T-helper 17 cell (primary cell): ENCODE measurements around the gene SMARCC2. TPM values are rescaled to one million over a fixed set of nuclear protein-coding genes. Genes with fewer than 3 reads are reported as not detected.
A peak's percentile ranks its signal among the peaks of the same experiment; 100 is the strongest.

Experiments used
- ATAC-seq: fragments of 150-1000 bp; cut with Tn5 transposase; 2 replicates; pipeline ENCODE4 v1.10.0; 2021; ENCODE audit warnings: mild to moderate bottlenecking, moderate library complexity
- DNase-seq, 3 donors: peaks; one replicate each; pipeline versions ENCODE4 v3.0.0 to v3.0.0-alpha.2; 2020 to 2021
- H3K9me3 ChIP-seq: one replicate; pipeline ENCODE4 v1.7.0; 2013; ENCODE audit warnings: low read length, mild to moderate bottlenecking; ENCODE audit not compliant: control insufficient read depth, poor library complexity, severe bottlenecking
- H3K27ac Mint-ChIP-seq: one replicate; pipeline ENCODE4 v1.8.0; 2022; ENCODE audit warnings: mild to moderate bottlenecking, moderate library complexity, mixed read lengths
- H3K27me3 Mint-ChIP-seq: one replicate; pipeline ENCODE4 v1.8.0; 2022; ENCODE audit warnings: mixed read lengths
- H3K36me3 Mint-ChIP-seq: one replicate; pipeline ENCODE4 v1.8.0; 2022; ENCODE audit warnings: low read depth, mixed read lengths
- H3K4me1 Mint-ChIP-seq: one replicate; pipeline ENCODE4 v1.8.0; 2022; ENCODE audit warnings: mild to moderate bottlenecking, mixed read lengths
- H3K4me3 Mint-ChIP-seq: one replicate; pipeline ENCODE4 v1.8.0; 2022; ENCODE audit warnings: mild to moderate bottlenecking, moderate library complexity, mixed read lengths
- total RNA-seq, 4 donors: library from RNA in 2 of 4; stranded (reverse) in 2 of 4; gene quantifications; one replicate each; pipeline ENCODE4 v1.2.3 and lab custom pipeline; 2022 to 2026

The SMARCC2 gene
- total RNA-seq, 2 donors from 2014 or later = 130 to 138 TPM

DNA sequence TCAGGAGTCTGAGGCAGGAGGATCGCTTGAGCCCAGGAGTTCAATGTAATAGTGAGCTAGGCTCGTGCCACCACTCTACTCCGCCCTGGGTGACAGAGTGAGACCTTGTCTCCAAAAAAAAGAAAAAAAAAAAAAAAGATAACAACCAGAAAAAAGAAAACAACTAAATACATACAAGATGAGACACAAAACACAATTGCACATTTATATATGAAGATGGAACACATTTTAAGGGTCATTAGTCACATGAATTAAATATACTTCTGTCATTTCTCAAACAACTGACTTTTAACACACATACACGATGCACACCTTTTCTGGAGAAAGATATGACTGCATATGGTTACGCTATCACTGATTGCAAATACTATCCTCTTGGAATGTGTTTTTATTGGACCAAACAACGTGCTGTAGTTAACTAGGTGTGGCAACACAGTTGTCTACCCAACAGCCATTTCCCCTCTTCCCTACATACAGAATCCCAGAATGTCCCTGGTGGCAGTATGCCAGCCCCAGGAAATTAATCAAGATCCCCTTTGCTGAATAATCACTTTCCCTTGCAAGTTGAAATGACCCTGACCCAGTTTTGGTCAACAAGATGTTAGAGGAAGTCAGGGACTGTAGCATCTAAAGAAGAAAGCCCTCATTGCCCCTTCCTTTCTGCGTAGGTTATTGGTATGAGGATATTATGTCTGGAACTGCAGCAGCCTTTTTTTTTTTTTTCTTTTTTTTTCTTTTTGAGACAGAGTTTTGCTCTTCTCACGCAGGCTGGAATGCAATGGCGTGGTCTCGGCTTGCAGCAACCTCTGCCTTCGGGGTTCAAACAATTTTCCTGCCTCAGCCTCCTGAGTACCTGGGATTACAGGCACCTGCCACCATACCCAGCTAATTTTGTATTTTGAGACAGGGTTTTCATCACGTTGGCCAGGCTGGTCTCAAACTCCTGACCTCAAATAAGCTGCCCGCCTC, 42.5 kb downstream of the SMARCC2 start:
- Mint-ChIP-seq H3K4me1 (peaks cover 32% of the 10 kb centered on the region), H3K27ac (peak overlapping the region; percentile 79), H3K4me3 (no peak overlapping the region), H3K36me3 (no peaks in the 10 kb centered on the region), H3K27me3 (no peaks in the 10 kb centered on the region)
- no peak for ATAC-seq
- H3K9me3 ChIP-seq = no peaks in the 10 kb centered on the region
- DNase-seq = no peak

DNA sequence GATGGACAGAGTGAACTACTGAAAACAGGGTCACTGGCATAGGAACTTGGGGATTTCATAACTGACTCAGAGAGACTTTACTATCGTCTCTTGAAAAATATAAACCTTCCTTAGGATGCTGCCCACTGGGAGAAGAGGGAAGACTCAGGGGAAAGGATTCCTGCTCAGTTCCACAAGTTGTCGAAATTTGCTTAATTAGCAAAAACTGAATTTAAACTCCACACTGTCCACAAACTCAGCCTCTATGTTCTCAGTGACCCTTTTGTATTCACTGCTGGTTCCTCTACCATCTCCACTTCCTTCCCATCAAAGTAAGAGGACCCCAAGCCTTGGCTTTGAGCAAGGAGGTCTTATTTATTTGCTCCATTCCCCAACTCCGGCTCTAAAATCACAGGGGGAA, 44.1 kb downstream of the SMARCC2 start:
- Mint-ChIP-seq H3K36me3 (peaks cover 6% of the 10 kb centered on the region), H3K4me3 (no peak overlapping the region), H3K4me1 (peaks cover 25% of the 10 kb centered on the region), H3K27ac (no peak overlapping the region), H3K27me3 (no peaks in the 10 kb centered on the region)
- ATAC-seq (no peak), DNase-seq (no peak)
- H3K9me3 ChIP-seq = no peaks in the 10 kb centered on the region

DNA sequence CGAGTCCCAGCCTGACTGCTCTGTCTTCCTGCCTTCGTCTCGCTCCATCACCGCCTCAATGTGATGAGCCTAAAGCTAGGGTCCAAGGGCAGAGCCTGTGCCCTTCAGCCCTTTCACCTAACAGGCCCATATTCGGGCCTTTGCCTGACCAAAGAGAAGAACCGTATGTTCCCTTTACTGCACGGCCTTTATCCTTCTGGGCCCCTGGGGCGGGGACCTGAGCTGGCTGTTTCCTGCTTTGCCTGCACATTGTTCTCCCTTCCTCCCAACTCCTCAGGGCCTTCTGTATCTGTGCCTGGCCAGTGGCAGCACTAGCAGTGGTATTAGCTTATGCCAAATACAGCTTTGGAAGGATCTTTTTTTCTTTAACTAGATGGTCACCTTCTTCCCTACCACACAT, 45.4 kb downstream of the SMARCC2 start:
- Mint-ChIP-seq H3K4me1 (peaks cover 29% of the 10 kb centered on the region), H3K36me3 (peaks cover 8% of the 10 kb centered on the region), H3K4me3 (no peak overlapping the region), H3K27me3 (no peaks in the 10 kb centered on the region), H3K27ac (peak overlapping the region; percentile 91)
- ATAC-seq (no peak), DNase-seq (no peak)
- H3K9me3 ChIP-seq = no peaks in the 10 kb centered on the region

DNA sequence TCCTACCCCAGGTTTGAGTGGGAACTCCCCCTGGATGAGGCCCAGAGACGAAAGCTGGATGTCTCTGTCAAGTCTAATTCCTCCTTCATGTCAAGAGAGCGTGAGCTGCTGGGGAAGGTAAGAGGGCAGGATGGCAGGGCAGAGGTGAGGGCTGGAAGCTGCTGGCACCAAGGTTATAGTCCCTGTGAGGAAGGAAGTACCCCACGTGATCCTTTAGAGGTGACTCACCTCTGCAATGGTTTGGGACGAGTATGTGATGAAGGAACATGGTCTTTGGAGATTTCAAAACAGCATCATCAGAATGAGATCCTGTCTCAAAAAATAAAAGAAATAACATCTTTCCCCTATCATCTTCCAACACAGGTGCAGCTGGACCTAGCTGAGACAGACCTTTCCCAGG, 46.1 kb downstream of the SMARCC2 start:
- Mint-ChIP-seq H3K27me3 (no peaks in the 10 kb centered on the region), H3K4me3 (no peak overlapping the region), H3K27ac (peak overlapping the region; percentile 91), H3K36me3 (peaks cover 11% of the 10 kb centered on the region), H3K4me1 (peaks cover 35% of the 10 kb centered on the region)
- ATAC-seq = peak; percentile 47
- no peaks in the 10 kb centered on the region for H3K9me3 ChIP-seq
- DNase-seq = no peak

DNA sequence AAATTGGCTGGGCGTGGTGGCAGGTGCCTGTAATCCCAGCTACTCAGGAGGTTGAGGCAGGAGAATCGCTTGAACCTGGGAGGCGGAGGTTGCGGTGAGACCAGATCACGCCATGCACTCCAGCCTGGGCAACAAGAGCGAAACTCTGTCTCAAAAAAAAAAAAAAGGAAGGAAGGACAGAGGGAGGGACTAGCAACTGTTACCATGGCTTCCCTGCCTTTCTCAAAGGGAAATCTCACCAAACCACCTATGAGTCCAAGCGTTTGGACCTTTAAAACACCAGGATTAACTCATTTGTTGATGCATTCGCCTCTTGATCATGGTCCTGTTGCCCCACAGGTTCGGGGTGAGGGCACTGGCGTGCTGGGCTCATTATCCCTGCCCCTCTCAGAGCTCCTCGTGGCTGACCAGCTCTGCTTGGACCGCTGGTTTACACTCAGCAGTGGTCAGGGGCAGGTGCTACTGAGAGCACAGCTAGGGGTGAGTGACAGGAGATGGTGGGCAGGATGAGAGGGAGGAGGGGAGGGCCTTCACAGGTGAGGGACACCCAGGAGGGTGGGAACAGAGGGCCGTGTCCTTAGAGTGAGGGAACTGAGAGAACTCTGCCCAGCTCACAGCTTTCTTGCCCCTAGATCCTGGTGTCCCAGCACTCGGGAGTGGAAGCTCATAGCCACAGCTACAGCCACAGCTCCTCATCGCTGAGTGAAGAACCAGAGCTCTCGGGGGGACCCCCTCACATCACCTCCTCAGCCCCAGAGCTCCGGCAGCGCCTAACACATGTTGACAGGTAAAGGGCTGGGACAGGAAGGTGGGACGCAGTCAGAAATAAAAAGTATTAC, 47.1 kb downstream of the SMARCC2 start:
- peaks cover 13% of the 10 kb centered on the region for H3K36me3 Mint-ChIP-seq
- no peaks in the 10 kb centered on the region for H3K27me3 Mint-ChIP-seq
- no peaks in the 10 kb centered on the region for H3K9me3 ChIP-seq
- ATAC-seq (no peak), DNase-seq (no peak)
- peaks cover 42% of the 10 kb centered on the region for H3K4me1 Mint-ChIP-seq
- H3K27ac Mint-ChIP-seq = peak overlapping the region; percentile 91
- H3K4me3 Mint-ChIP-seq = peak overlapping the region; percentile 21

DNA sequence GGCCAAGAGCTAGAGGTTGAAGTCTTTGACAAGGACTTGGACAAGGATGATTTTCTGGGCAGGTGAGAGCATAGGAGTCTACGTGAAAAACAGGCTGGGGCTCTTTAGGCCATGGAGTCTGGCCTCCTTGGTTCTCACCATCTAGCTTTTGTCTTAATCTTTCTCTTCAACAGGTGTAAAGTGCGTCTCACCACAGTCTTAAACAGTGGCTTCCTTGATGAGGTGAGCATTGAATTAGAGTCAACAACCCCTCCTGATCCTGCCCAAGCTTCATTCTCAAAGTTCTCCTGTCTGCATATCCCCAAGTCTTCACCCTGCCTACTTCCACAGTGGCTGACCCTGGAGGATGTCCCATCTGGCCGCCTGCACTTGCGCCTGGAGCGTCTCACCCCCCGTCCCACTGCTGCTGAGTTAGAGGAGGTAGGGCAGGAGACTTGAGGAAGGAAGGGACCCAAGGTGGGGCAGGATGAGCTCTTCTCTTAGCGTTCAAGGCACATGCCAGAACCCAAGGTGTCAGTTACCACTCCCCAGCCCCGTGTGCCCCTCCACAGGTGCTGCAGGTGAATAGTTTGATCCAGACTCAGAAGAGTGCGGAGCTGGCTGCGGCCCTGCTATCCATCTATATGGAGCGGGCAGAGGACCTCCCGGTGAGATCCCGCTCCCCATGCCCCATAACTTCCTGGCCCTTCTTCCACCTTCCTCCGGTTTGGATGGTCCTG, 51.3 kb downstream of the SMARCC2 start:
- peaks cover 16% of the 10 kb centered on the region for H3K36me3 Mint-ChIP-seq
- no peak for ATAC-seq
- peaks cover 46% of the 10 kb centered on the region for H3K4me1 Mint-ChIP-seq
- H3K4me3 Mint-ChIP-seq = no peak overlapping the region
- no peaks in the 10 kb centered on the region for H3K27me3 Mint-ChIP-seq
- no peak for DNase-seq
- peak overlapping the region; percentile 91 for H3K27ac Mint-ChIP-seq
- no peaks in the 10 kb centered on the region for H3K9me3 ChIP-seq

DNA sequence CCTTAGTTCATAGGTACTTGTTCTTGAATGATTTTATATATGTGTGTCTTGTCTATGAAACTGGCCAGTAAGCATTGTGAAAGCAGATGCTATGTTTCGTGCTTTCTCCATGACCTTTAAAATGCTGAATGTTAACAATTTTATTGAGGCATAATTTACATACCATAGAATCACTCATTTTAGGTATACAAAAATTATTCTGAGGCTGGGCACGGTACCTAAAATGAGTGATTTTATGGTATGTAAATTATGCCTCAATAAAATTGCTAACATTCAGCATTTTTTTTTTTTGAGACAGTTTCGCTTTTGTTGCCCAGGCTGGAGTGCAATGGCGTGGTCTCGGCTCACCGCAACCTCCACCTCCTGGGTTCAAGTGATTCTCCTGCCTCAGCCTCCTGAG, 54.4 kb downstream of the SMARCC2 start:
- peaks cover 55% of the 10 kb centered on the region for H3K4me1 Mint-ChIP-seq
- peaks cover 21% of the 10 kb centered on the region for H3K36me3 Mint-ChIP-seq
- peak overlapping the region; percentile 47 for H3K27ac Mint-ChIP-seq
- H3K4me3 Mint-ChIP-seq = no peak overlapping the region
- no peak for ATAC-seq
- H3K27me3 Mint-ChIP-seq = no peaks in the 10 kb centered on the region
- no peaks in the 10 kb centered on the region for H3K9me3 ChIP-seq
- DNase-seq = no peak

DNA sequence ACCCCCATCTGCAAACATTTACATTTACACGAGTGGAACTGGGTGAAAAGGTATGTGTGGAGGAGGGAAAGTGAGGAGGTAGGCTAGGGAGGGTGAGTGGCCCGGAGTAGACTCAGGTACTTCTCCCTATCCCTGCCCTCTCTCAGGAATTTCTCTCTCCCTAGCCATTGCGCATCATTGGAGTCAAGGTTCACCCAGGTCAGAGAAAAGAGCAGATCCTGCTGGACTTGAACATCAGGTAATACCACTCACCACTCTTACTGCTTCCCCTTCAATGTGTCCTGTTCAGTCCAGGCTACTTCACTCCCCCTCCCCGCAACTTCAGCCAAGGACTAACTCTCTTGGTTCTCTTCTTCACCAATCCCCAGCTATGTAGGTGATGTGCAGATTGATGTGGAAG, 58.4 kb downstream of the SMARCC2 start:
- Mint-ChIP-seq H3K36me3 (peaks cover 13% of the 10 kb centered on the region), H3K27me3 (no peaks in the 10 kb centered on the region), H3K4me3 (peak overlapping the region; percentile 98), H3K27ac (peak overlapping the region; percentile 95), H3K4me1 (peaks cover 51% of the 10 kb centered on the region)
- ATAC-seq (no peak), DNase-seq (no peak)
- H3K9me3 ChIP-seq = no peaks in the 10 kb centered on the region

DNA sequence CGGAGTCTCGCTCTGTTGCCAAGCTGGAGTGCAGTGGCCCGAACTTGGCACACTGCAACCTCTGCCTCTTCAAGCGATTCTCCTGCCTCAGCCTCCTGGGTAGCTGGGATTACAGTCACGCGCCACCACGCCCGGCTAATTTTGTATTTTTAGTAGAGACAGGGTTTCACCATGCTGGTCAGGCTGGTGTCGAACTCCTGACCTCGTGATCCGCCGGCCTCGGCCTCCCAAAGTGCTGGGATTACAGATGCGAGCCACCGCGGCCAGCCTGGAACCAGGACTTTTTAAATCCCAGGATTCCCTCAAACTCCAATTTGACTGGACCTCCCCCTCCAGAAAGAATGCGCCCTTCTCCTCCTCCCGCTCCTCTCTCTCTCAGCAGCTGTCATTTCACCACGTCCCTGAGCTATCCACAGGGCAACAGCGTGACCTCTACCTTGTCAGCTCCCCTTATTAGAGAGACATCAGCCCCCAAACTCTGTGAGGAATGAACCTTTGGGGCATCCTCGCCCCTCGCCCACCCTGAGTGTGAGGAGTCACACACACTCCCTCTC, 59.3 kb downstream of the SMARCC2 start:
- Mint-ChIP-seq H3K27me3 (no peaks in the 10 kb centered on the region), H3K4me1 (peaks cover 51% of the 10 kb centered on the region), H3K36me3 (peaks cover 13% of the 10 kb centered on the region), H3K4me3 (peak overlapping the region; percentile 98), H3K27ac (peak overlapping the region; percentile 95)
- H3K9me3 ChIP-seq = no peaks in the 10 kb centered on the region
- ATAC-seq (no peak), DNase-seq (no peak)

DNA sequence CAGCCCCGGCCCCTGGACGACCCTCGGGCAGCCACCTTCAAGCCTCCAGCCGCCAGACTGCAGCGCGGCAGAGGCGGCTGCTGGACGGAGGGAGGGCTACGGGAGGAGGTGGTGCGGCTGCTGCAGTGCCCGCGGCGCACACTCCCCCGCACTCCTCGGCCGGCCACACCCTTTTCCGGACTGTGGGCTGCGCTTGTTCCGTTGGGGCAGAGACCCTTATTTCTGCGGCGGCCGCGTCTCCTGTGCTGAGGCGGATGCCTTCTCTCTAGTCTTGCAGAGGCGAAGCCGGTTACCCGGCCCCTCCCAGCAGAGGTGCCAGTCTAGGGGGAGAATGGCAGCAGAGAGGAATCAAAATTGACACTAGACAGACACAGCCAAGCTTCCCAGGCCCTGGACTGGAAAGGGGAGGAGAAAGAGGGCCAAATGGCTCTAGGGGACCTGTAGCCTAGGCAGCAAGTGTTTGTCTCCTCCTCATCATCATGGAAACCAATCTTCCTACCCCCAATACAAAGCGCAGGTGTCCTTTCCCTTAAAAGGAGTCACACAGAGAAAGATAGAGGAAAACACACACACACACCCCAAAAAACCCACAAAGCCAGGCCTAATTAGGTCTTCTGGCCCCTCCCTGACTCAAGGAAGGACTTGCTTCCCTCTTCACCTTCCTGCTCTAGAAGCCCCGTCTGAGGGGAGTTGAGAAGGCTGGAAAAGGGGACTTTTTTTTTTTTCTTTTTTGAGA, 59.9 kb downstream of the SMARCC2 start:
- H3K4me1 Mint-ChIP-seq = peaks cover 52% of the 10 kb centered on the region
- H3K27ac Mint-ChIP-seq = peak overlapping the region; percentile 95
- H3K27me3 Mint-ChIP-seq = no peaks in the 10 kb centered on the region
- DNase-seq = peak; percentile 52 to 61 (median 52)
- peaks cover 13% of the 10 kb centered on the region for H3K36me3 Mint-ChIP-seq
- peak overlapping the region; percentile 98 for H3K4me3 Mint-ChIP-seq
- H3K9me3 ChIP-seq = no peaks in the 10 kb centered on the region
- peak; percentile 23 for ATAC-seq

DNA sequence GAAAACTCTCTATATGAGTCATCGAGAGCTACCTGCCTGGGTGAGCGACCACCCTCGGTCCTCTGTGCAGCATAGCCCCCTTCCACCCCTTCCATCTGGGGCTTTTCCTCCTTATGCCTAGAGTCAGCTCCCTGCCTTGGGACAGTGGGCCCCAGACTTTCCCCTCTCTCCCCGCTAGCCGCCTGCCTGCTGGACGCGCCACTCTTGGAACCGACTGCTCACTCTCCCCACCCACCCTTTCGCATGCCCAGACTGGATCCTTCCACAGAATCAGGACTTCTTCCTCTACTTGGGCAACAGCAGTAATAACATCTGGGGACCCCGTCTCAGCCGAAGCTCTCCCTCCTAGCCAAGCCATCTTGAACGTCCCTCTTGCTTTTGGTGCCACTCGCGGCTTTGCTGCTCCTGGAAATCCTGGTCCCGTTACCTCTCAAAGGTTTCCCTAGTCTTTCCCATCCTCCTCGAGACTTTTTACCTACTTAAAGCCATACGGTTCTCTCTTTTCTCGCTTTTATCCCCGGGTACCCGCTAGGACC, 60.5 kb downstream of the SMARCC2 start:
- H3K9me3 ChIP-seq = no peaks in the 10 kb centered on the region
- Mint-ChIP-seq H3K27me3 (no peaks in the 10 kb centered on the region), H3K36me3 (peaks cover 13% of the 10 kb centered on the region), H3K27ac (peak overlapping the region; percentile 95), H3K4me3 (peak overlapping the region; percentile 98), H3K4me1 (peaks cover 55% of the 10 kb centered on the region)
- DNase-seq = no peak
- ATAC-seq = no peak
